HepG2 (cell line): Measurements from ENCODE around the gene DDRGK1. TPM values are rescaled to one million over a fixed set of nuclear protein-coding genes. Genes with fewer than 3 reads are reported as not detected.

Experiments
- ARNTL ChIP-seq: sonication (generic); formaldehyde crosslinking; IDR thresholded peaks from 2 replicates; pipeline ENCODE4 v1.4.0; 2020; ENCODE audit warnings: mild to moderate bottlenecking, missing genetic modification reagents
- E2F5 ChIP-seq: sonication (generic); formaldehyde crosslinking; conservative IDR thresholded peaks from 2 replicates; pipeline ENCODE4 v1.4.0; 2020; ENCODE audit warnings: missing genetic modification reagents
- IRF2 ChIP-seq: IDR thresholded peaks from 2 replicates; pipeline ENCODE4 v1.6.1; 2018; ENCODE audit warnings: missing genetic modification reagents, missing compliant biosample characterization
- KDM6A ChIP-seq: IDR thresholded peaks from 2 replicates; pipeline ENCODE4 v1.6.1; 2016; ENCODE audit warnings: low read depth
- PPARG ChIP-seq: conservative IDR thresholded peaks from 2 replicates; pipeline ENCODE4 v1.6.1; 2016; ENCODE audit warnings: missing biosample characterization, missing genetic modification reagents
- TIGD3 ChIP-seq: sonication (generic); formaldehyde crosslinking; IDR thresholded peaks from 2 replicates; pipeline ENCODE4 v1.5.1; 2020; ENCODE audit warnings: mild to moderate bottlenecking, missing genetic modification reagents, borderline replicate concordance
- ZBTB40 ChIP-seq, 2 experiments: fragments of 450-650 bp in 1 of 2; sonication (generic) in 1 of 2; formaldehyde crosslinking in 1 of 2; IDR thresholded peaks; 2 replicates each; pipeline versions ENCODE4 v1.6.1 to v1.8.0; 2016 to 2022; ENCODE audit warnings: antibody characterized with exemption in 1 of 2, mild to moderate bottlenecking in 1 of 2, missing genetic modification reagents in 1 of 2
- ZC3H13 ChIP-seq: sonication (generic); formaldehyde crosslinking; IDR thresholded peaks from 2 replicates; pipeline ENCODE4 v1.8.1; 2023; ENCODE audit warnings: mild to moderate bottlenecking, missing genetic modification reagents, moderate library complexity
- ZC3H4 ChIP-seq: sonication (generic); formaldehyde crosslinking; IDR thresholded peaks from 2 replicates; pipeline ENCODE4 v1.4.0; 2020; ENCODE audit warnings: missing genetic modification reagents, borderline replicate concordance
- ZNF503 ChIP-seq: sonication (generic); formaldehyde crosslinking; IDR thresholded peaks from 2 replicates; pipeline ENCODE4 v1.4.0; 2020; ENCODE audit warnings: missing genetic modification reagents
- ZNF577 ChIP-seq: sonication (generic); formaldehyde crosslinking; IDR thresholded peaks from 2 replicates; pipeline ENCODE4 v1.4.0; 2020; ENCODE audit warnings: mild to moderate bottlenecking, low read depth, missing genetic modification reagents, borderline replicate concordance
- ZNF710 ChIP-seq: sonication (generic); formaldehyde crosslinking; IDR thresholded peaks from 2 replicates; pipeline ENCODE4 v1.5.0; 2020; ENCODE audit warnings: mild to moderate bottlenecking, missing genetic modification reagents, borderline replicate concordance
- polyA plus RNA-seq, 8 experiments: library from polyadenylated mRNA; depleted of rRNA in 3 of 8; stranded (reverse) in 7 of 8; unstranded in 1 of 8; fragments of >200 nt; fragmentation: Illumina TruSeq in 4 of 8; extraction: Trizol in 4 of 8; gene quantifications; 2 replicates each; pipeline versions ENCODE4 v1.2.1 to v1.2.3, GENCODE V29; 2011 to 2016; ENCODE audit warnings: low read depth in 4 of 8, missing spikeins in 1 of 8, mixed read lengths in 1 of 8; ENCODE audit not compliant: insufficient read depth in 1 of 8
- total RNA-seq, 5 experiments: library from RNA; depleted of rRNA; stranded (reverse); fragments of >200 nt; fragmentation: Illumina TruSeq; extraction: Trizol; gene quantifications; 2 replicates each; pipeline ENCODE4 v1.2.3, GENCODE V29; 2016; ENCODE audit warnings: low read depth in 1 of 5

Gene DDRGK1
- total and polyA plus RNA-seq, 2 of the 13 experiments (the other 11 are each of a cell fraction or from before 2014, with no cell fraction given), result 96.7 to 149 TPM

- TF ChIP-seq ZNF503 (CRISPR knock-in tag) (peak; percentile 64; the same call in 1 of the 2 replicates), ZC3H4 (CRISPR knock-in tag) (no peak; the same call in 1 of the 2 replicates), ZNF577 (CRISPR knock-in tag) (no peak), ZBTB40 (IDR thresholded peaks at IDR 0.05) (no peak), ZBTB40 (CRISPR knock-in tag; IDR thresholded peaks at IDR 0.05) (no peak; the same call in 1 of the 2 replicates), PPARG (peak; percentile 40; the same call in 1 of the 2 replicates), E2F5 (CRISPR knock-in tag) (peak; percentile 66), TIGD3 (CRISPR knock-in tag) (peak; percentile 81; the same call in 1 of the 2 replicates), KDM6A (CRISPR knock-in tag) (no peak), ZNF710 (CRISPR knock-in tag) (peak; percentile 87), ARNTL (CRISPR knock-in tag) (peak; percentile 62; the same call in 1 of the 2 replicates), IRF2 (CRISPR knock-in tag) (peak; percentile 87), ZC3H13 (CRISPR knock-in tag) (peak; percentile 85; the same call in 1 of the 2 replicates)
Observed at GRCh38 chr20:3204124-3204794, at the start of gene DDRGK1 (continued).
